Measurements from ENCODE around the gene GSN. TPM values are rescaled to one million over a fixed set of nuclear protein-coding genes. Genes with fewer than 3 reads are reported as not detected.

The GSN gene
- total RNA-seq, 1 donor from 2014 or later: 35.0 TPM

DNA sequence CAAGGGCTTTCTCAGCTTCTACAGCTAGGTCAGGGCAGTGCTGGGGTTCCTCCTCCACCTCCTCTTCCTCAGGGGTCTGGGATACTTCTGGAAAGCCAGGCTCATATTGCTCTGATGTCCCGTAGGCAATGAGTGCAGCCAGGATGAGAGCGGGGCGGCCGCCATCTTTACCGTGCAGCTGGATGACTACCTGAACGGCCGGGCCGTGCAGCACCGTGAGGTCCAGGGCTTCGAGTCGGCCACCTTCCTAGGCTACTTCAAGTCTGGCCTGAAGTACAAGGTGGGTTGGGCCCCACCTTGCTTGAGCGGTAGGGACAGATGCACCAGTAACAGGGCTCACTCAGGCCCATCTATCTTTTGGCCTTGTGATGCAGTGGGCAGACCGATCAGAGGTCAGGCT, 34.8 kb downstream of the GSN start:
- H3K4me1 Mint-ChIP-seq (ENCODE audit: low read depth): peaks cover 22% of the 10 kb centered on the region
- H3K9me3 Mint-ChIP-seq (ENCODE audit: low read depth): no peaks in the 10 kb centered on the region
- H3K4me3 Mint-ChIP-seq (ENCODE audit: low read depth): no peak overlapping the region
- peaks cover 2% of the 10 kb centered on the region for H3K36me3 Mint-ChIP-seq (ENCODE audit: insufficient read depth)
- no peak for DNase-seq (ENCODE audit: low spot score, unreplicated experiment)
- peaks cover 8% of the 10 kb centered on the region for H3K27me3 Mint-ChIP-seq
- H3K27ac Mint-ChIP-seq: no peak overlapping the region
- no peak for TF ChIP-seq CTCF (IDR thresholded peaks at IDR 0.05; ENCODE audit: unreplicated experiment)

GRCh38 chr9:121303456-121304451, 35.8 kb downstream of the GSN start:
- peaks cover 8% of the 10 kb centered on the region for H3K27me3 Mint-ChIP-seq
- H3K9me3 Mint-ChIP-seq (ENCODE audit: low read depth): no peaks in the 10 kb centered on the region

DNA sequence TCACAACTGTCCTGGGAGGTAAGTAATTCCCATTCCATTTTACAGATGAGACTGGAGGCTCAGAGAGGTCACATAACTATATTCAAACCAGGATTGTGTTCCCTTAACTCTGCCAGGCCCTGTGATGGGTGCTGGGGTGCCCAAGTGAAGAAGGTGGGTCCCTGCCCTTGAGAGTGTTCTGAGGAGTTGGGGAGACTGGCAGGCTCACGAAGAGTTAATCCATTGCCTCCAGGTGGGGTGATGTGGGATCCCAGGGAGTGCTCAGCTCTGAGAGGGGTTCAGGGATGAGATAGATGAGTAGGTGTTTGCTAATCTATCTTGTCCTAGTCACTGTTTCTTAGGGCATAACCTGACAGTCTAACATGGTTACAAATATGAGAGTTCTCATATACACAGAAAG, 36.7 kb downstream of the GSN start:
- no peak for TF ChIP-seq CTCF (IDR thresholded peaks at IDR 0.05; ENCODE audit: unreplicated experiment)
- Mint-ChIP-seq H3K4me1 (ENCODE audit: low read depth) (peaks cover 10% of the 10 kb centered on the region), H3K9me3 (ENCODE audit: low read depth) (no peaks in the 10 kb centered on the region), H3K4me3 (ENCODE audit: low read depth) (no peak overlapping the region), H3K36me3 (ENCODE audit: insufficient read depth) (peaks cover 3% of the 10 kb centered on the region), H3K27ac (no peak overlapping the region), H3K27me3 (peaks cover 8% of the 10 kb centered on the region)
- DNase-seq (ENCODE audit: low spot score, unreplicated experiment): no peak

More at GRCh38 chr9:121303456-121304451, 35.8 kb downstream of the GSN start:
- no peak overlapping the region for H3K4me3 Mint-ChIP-seq (ENCODE audit: low read depth)
- no peak overlapping the region for H3K27ac Mint-ChIP-seq
- no peak for DNase-seq (ENCODE audit: low spot score, unreplicated experiment)
- peaks cover 14% of the 10 kb centered on the region for H3K4me1 Mint-ChIP-seq (ENCODE audit: low read depth)
- peaks cover 3% of the 10 kb centered on the region for H3K36me3 Mint-ChIP-seq (ENCODE audit: insufficient read depth)
- TF ChIP-seq CTCF (IDR thresholded peaks at IDR 0.05; ENCODE audit: unreplicated experiment): no peak

GRCh38 chr9:121305269-121305994, 37.5 kb downstream of the GSN start:
- Mint-ChIP-seq H3K36me3 (ENCODE audit: insufficient read depth) (peaks cover 3% of the 10 kb centered on the region), H3K9me3 (ENCODE audit: low read depth) (no peaks in the 10 kb centered on the region), H3K4me1 (ENCODE audit: low read depth) (peaks cover 5% of the 10 kb centered on the region), H3K27me3 (peaks cover 3% of the 10 kb centered on the region), H3K27ac (no peak overlapping the region), H3K4me3 (ENCODE audit: low read depth) (no peak overlapping the region)
- TF ChIP-seq CTCF (IDR thresholded peaks at IDR 0.05; ENCODE audit: unreplicated experiment): no peak
- no peak for DNase-seq (ENCODE audit: low spot score, unreplicated experiment)

DNA sequence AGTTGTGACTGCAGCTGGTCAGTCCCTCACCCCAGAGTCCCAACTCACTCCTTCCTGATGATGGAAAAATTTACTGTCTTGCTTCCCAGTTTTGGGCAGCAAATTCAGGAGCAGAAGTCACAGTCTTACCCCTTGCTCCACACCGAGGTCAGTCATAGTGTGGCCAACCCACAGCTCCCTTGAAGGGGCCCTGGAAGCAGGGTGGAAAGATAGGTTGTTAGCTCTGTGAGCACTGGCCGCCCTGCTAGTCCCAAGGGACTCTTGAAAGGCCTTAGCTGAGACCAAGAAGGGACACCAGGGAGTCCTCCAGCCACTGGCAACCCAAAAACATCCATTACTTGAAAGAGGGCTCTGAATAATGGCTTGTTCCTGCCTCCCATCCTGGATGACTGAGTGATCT, 40.0 kb downstream of the GSN start:
- H3K27ac Mint-ChIP-seq: no peak overlapping the region
- H3K4me1 Mint-ChIP-seq (ENCODE audit: low read depth): peaks cover 3% of the 10 kb centered on the region
- no peaks in the 10 kb centered on the region for H3K27me3 Mint-ChIP-seq
- no peaks in the 10 kb centered on the region for H3K9me3 Mint-ChIP-seq (ENCODE audit: low read depth)
- peaks cover 4% of the 10 kb centered on the region for H3K36me3 Mint-ChIP-seq (ENCODE audit: insufficient read depth)
- no peak overlapping the region for H3K4me3 Mint-ChIP-seq (ENCODE audit: low read depth)
- no peak for TF ChIP-seq CTCF (IDR thresholded peaks at IDR 0.05; ENCODE audit: unreplicated experiment)
- no peak for DNase-seq (ENCODE audit: low spot score, unreplicated experiment)
